Measurements from ENCODE around the gene ENTPD6.

ENTPD6 gene

DNA sequence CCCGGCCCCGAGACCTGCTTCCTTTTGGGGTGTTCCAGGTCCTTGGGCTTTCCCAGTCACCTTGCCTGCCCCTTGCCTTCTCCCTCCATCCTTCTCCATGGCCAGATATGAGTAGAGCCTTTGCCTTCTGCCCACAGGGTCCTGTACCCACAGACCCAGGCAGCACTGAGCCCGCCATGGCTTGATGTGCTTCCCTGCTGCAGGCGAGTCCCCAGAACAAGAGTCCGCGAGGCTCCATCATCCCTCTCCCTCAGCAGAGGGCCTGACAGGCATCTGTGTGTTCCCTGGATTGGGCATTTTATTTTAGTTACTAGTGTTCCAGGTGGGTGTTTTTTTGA, 74.3 kb downstream of the ENTPD6 start:
- no peak for DNase-seq (ENCODE audit: extremely low read depth, low read depth)
- TF ChIP-seq CTCF (IDR thresholded peaks at IDR 0.05; ENCODE audit: low read depth, low read length), result no peak

DNA sequence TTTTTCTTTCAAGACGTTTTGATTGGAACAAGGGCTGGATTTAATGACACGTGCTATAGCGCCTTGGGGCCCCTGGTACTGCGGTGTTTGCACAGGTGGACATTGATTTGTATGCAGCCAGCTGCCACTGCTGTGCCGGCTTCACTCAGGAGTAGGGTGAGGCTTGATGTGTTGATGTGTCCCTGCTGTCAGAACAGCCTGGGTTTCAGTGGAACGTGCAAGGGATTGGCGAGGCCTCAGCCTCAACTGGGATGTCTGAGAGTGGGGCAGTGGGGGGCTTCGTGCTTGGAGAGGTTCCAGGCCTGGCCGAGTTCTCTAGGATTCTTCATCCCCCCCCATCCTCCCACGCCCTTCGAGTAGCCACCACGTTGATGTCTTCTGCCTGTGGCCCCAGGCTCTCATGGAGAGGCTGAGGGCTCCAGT, 75.3 kb downstream of the ENTPD6 start:
- no peak for DNase-seq (ENCODE audit: extremely low read depth, low read depth)
- no peak for TF ChIP-seq CTCF (IDR thresholded peaks at IDR 0.05; ENCODE audit: low read depth, low read length)

- no peak for DNase-seq (ENCODE audit: extremely low read depth, low read depth)
- no peak for TF ChIP-seq CTCF (IDR thresholded peaks at IDR 0.05; ENCODE audit: low read depth, low read length)
Observed at GRCh38 chr20:25271486-25272222, 76.1 kb downstream of the ENTPD6 start.

DNA sequence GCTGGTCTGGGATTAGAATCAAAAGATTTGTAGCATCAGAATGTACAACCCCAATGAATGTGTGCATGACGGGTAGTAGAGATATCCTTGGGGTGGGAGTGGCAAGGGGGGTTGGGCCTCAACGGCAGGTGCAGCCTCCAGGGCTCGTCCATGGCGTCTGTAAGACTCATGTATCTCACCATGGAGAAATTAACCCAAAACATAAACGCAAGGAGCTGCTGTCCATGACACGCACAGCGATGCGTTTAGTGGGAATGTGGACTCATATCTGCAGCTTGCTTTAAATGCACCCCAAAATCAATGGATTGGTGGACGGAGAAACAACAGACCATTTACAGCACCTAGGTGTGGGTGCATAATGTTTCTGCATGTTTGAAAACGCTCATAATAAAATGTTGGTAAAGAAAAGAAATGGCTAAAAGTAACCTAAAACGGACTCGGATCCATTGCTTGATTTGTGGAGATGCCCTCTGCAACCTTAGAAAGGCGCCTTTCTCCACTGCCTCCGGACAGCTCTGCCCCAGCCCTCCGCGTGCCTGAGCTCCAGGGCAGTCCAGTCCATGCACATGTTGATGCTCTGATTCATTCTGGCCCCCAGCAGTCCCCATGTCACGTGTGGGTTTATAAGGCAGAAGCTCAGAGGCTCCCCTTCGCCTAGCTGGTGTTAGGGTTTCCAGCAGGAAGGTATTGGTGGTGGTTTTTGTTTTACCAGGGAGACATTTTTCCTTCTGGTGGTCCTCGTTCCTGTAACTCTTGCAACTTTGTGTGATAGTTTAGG, 76.9 kb downstream of the ENTPD6 start:
- DNase-seq (ENCODE audit: extremely low read depth, low read depth), result no peak
- no peak for TF ChIP-seq CTCF (IDR thresholded peaks at IDR 0.05; ENCODE audit: low read depth, low read length)

GRCh38 chr20:25273046-25273445, 77.5 kb downstream of the ENTPD6 start:
- no peak for TF ChIP-seq CTCF (IDR thresholded peaks at IDR 0.05; ENCODE audit: low read depth, low read length)
- no peak for DNase-seq (ENCODE audit: extremely low read depth, low read depth)

DNA sequence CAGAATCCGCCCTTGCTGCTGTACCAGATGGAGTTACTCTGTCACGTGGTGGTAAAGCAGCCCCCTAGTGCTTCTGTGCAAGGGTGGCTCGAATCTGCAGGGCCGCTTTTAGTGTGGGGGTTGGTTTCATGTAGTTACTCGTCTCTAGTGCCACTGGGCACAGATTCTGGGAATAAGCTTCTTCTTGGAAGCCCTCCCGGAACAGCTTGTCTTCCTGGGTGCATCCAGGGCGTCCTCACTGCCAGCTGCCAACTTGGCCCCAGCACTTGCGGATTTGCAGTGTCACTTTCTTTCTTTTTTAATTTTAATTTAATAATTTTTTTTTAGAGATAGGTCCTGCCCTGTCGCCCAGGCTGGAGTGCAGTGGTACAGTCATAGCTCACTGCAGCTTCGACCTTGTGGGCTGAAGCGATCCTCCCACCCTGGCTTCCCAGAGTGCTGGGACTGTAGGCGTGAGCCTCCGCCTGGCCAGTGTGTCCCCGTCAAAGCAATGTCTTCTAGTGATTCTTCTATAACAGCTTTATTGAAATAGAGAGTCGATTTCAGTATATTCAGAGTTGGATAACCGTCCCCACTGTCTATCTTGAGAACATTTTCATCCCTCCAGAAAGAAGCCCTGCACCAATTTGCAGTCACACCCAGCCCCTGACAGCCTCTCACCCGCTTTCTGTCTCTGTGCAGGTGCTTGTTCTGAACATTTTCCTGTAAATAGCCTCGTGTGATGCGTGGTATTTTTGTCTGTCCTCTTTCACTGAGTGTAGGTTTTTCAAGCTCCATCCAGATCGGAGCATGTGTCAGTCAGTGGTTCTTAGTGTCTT, 78.2 kb downstream of the ENTPD6 start:
- TF ChIP-seq CTCF (IDR thresholded peaks at IDR 0.05; ENCODE audit: low read depth, low read length), result no peak
- no peak for DNase-seq (ENCODE audit: extremely low read depth, low read depth)

- no peak for DNase-seq (ENCODE audit: extremely low read depth, low read depth)
- no peak for TF ChIP-seq CTCF (IDR thresholded peaks at IDR 0.05; ENCODE audit: low read depth, low read length)
Observed at GRCh38 chr20:25274481-25274880, 79.0 kb downstream of the ENTPD6 start.

Measured in AG09319 (cell line).